Measurements from ENCODE around the gene NUDT9. TPM values are rescaled to one million over a fixed set of nuclear protein-coding genes. Genes with fewer than 3 reads are reported as not detected.
"Not testable (repeated sequence)": the region's sequence is repeated elsewhere in the genome, so short reads cannot be mapped to it uniquely, and the experiment has no call there.

NUDT9 gene
- total RNA-seq, 2 donors from 2014 or later: 30.4 to 37.9 TPM

DNA sequence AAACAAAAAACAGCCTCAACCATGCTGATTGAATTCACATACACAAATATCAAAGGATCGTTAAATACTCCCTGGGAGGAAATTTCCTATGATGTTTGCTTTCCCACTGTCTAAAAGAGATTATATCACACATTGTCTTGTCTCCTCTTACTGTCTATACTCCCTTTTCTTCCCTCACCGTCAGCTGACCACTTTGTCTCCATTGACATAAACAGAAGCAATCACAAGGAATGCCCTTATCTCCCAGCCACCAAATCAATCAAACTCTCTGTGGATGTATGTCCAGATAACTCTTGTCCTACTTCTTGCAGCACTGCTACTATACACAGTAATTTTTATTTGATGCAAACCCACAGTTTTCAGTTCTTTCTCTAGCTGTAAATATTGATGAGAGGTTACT lies 12.2 kb upstream of the NUDT9 start:
- 45% methylated on average over 2 of the region's 2 CpGs for WGBS
- H3K4me1 ChIP-seq (replicated peaks): peaks cover 5% of the 10 kb centered on the region
- peak; percentile 17 for TF ChIP-seq POLR2AphosphoS5 (IDR thresholded peaks at IDR 0.05)
- TF ChIP-seq, protein P1, sequence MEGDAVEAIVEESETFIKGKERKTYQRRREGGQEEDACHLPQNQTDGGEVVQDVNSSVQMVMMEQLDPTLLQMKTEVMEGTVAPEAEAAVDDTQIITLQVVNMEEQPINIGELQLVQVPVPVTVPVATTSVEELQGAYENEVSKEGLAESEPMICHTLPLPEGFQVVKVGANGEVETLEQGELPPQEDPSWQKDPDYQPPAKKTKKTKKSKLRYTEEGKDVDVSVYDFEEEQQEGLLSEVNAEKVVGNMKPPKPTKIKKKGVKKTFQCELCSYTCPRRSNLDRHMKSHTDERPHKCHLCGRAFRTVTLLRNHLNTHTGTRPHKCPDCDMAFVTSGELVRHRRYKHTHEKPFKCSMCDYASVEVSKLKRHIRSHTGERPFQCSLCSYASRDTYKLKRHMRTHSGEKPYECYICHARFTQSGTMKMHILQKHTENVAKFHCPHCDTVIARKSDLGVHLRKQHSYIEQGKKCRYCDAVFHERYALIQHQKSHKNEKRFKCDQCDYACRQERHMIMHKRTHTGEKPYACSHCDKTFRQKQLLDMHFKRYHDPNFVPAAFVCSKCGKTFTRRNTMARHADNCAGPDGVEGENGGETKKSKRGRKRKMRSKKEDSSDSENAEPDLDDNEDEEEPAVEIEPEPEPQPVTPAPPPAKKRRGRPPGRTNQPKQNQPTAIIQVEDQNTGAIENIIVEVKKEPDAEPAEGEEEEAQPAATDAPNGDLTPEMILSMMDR (IDR thresholded peaks at IDR 0.05): no peak
- intact Hi-C loops (cut with DNase I): no loop called here
- no peaks in the 10 kb centered on the region for H3K36me3 ChIP-seq
- H3K4me3 ChIP-seq: no peak overlapping the region
- DNase-seq (ENCODE audit: low spot score): no peak
- no peaks in the 10 kb centered on the region for H3K27me3 ChIP-seq (replicated peaks; ENCODE audit: insufficient read depth)
- H3K27ac ChIP-seq: no peak overlapping the region
- H3K9me3 ChIP-seq: no peaks in the 10 kb centered on the region

- TF ChIP-seq POLR2AphosphoS5 (IDR thresholded peaks at IDR 0.05) (no peak), POLR2A (IDR thresholded peaks at IDR 0.05) (no peak)
- TF ChIP-seq, protein P1 (IDR thresholded peaks at IDR 0.05): no peak
- DNase-seq (ENCODE audit: low spot score): no peak
- 78% methylated on average over 2 of the region's 2 CpGs for WGBS
- Histone ChIP-seq H3K27ac (no peak overlapping the region), H3K9me3 (no peaks in the 10 kb centered on the region), H3K4me1 (replicated peaks) (peaks cover 5% of the 10 kb centered on the region), H3K4me3 (no peak overlapping the region), H3K27me3 (replicated peaks; ENCODE audit: insufficient read depth) (no peaks in the 10 kb centered on the region), H3K36me3 (no peaks in the 10 kb centered on the region)
- intact Hi-C loops (cut with DNase I): no loop called here
Measured at GRCh38 chr4:87410679-87411078, 11.7 kb upstream of the NUDT9 start.

- Histone ChIP-seq H3K9me3 (no peaks in the 10 kb centered on the region), H3K4me3 (no peak overlapping the region), H3K27me3 (replicated peaks; ENCODE audit: insufficient read depth) (no peaks in the 10 kb centered on the region), H3K27ac (no peak overlapping the region), H3K4me1 (replicated peaks) (peaks cover 3% of the 10 kb centered on the region), H3K36me3 (no peaks in the 10 kb centered on the region)
- intact Hi-C loops (cut with DNase I): no loop called here
- DNase-seq (ENCODE audit: low spot score): no peak
- TF ChIP-seq POLR2A (IDR thresholded peaks at IDR 0.05) (no peak), POLR2AphosphoS5 (IDR thresholded peaks at IDR 0.05) (no peak)
- TF ChIP-seq, protein P1 (IDR thresholded peaks at IDR 0.05): no peak
Measured at GRCh38 chr4:87414816-87415215, 7.6 kb upstream of the NUDT9 start.

DNA sequence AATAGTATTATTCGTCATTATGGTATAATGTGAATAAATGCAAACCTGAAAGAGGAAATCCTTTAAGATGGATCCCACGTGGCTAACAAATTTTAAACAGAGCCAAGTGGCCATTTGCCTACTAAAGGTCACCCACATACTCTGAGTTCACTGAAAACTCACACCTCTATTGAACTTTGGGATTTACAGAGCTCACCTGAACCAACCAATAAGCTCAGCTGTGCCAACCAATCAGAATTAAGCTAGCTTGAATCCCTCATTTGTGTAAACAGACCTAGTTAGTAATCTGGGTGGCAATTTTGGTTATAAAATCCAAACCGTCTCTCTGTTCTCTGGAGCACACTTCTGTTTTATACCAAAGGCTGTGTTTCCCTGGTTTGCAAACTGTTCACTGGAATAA lies 5.4 kb upstream of the NUDT9 start:
- TF ChIP-seq POLR2AphosphoS5 (IDR thresholded peaks at IDR 0.05) (no peak), POLR2A (IDR thresholded peaks at IDR 0.05) (no peak)
- TF ChIP-seq, protein P1 (IDR thresholded peaks at IDR 0.05): no peak

GRCh38 chr4:87418410-87418809 lies 4.0 kb upstream of the NUDT9 start:
- intact Hi-C loops (cut with DNase I); H3K27ac ChIP-seq; H3K9me3 ChIP-seq; H3K27me3 ChIP-seq (replicated peaks; ENCODE audit: insufficient read depth); DNase-seq (ENCODE audit: low spot score); H3K4me3 ChIP-seq; H3K36me3 ChIP-seq: not testable (repeated sequence)
- WGBS: 88% methylated on average over 4 of the region's 4 CpGs
- H3K4me1 ChIP-seq (replicated peaks): peaks cover 11% of the 10 kb centered on the region

More for the DNA sequence above, 5.4 kb upstream of the NUDT9 start:
- Histone ChIP-seq H3K36me3 (no peaks in the 10 kb centered on the region), H3K4me1 (replicated peaks) (peaks cover 11% of the 10 kb centered on the region), H3K27me3 (replicated peaks; ENCODE audit: insufficient read depth) (no peaks in the 10 kb centered on the region), H3K27ac (no peak overlapping the region), H3K9me3 (no peaks in the 10 kb centered on the region), H3K4me3 (no peak overlapping the region)
- 50% methylated on average over 3 of the region's 3 CpGs for WGBS
- no peak for DNase-seq (ENCODE audit: low spot score)
- intact Hi-C loops (cut with DNase I): no loop called here

Data from prostate gland (tissue), 2 donors.